Measurements from ENCODE around the gene SLC4A7. TPM values are rescaled to one million over a fixed set of nuclear protein-coding genes. Genes with fewer than 3 reads are reported as not detected.

SLC4A7 gene
- total RNA-seq, 1 donor: 281 TPM

GRCh38 chr3:27323087-27323570 is 161.1 kb downstream of the SLC4A7 start:
- no peak overlapping the region for H3K4me3 ChIP-seq (ENCODE audit: insufficient read depth, low read length)
- peaks cover 4% of the 10 kb centered on the region for H3K36me3 ChIP-seq (ENCODE audit: insufficient read depth, low read length)
- H3K27ac ChIP-seq (ENCODE audit: low read depth, low read length): no peak overlapping the region
- H3K79me2 ChIP-seq (ENCODE audit: insufficient read depth, low read length): no peaks in the 10 kb centered on the region
- DNase-seq (ENCODE audit: insufficient read length, low spot score, missing footprints): no peak
- H3K4me2 ChIP-seq (ENCODE audit: insufficient read depth, low read length): no peak overlapping the region
- no peaks in the 10 kb centered on the region for H4K20me1 ChIP-seq (ENCODE audit: insufficient read depth, low read length)
- H3K9me3 ChIP-seq (ENCODE audit: low read depth, low read length): no peaks in the 10 kb centered on the region
- H2AFZ ChIP-seq (ENCODE audit: low read length): no peak overlapping the region
- peaks cover 23% of the 10 kb centered on the region for H3K4me1 ChIP-seq (ENCODE audit: insufficient read depth, low read length)
- H3K27me3 ChIP-seq (ENCODE audit: insufficient read depth, low read length): no peaks in the 10 kb centered on the region
- no peak for TF ChIP-seq CTCF (IDR thresholded peaks at IDR 0.05; ENCODE audit: extremely low read depth, low read depth, low read length)

Small RNAs within 50 kb of the gene (small RNA-seq; reads per million reads assigned to genes)
- gene AC137675.1: not detected
- not detected for gene RNU1-96P

Other genes starting within 250 kb of the SLC4A7 start
- gene NEK10, start 115.0 kb downstream of the SLC4A7 start, total RNA-seq: 58.6 and 69.8 TPM in 2 replicates
- gene EOMES, start 237.9 kb upstream of the SLC4A7 start, total RNA-seq: under 0.01 TPM in 1 of 2 replicates, not detected in the other